HG03139 (cell line): Measurements from ENCODE around the gene NRP1.
"Not testable (repeated sequence)": the region's sequence is repeated elsewhere in the genome, so short reads cannot be mapped to it uniquely, and the experiment has no call there.

Source experiments
- ATAC-seq: cut with Tn5 transposase; IDR thresholded peaks from one replicate; pipeline ENCODE4 v1.9.1; 2021; ENCODE audit not compliant: unreplicated experiment

Gene NRP1

GRCh38 chr10:33240931-33241330 lies 93.5 kb downstream of the NRP1 start:
- ATAC-seq = no peak

- no peak for ATAC-seq
These were observed 94.2 kb downstream of the NRP1 start for GRCh38 chr10:33240258-33240657.

- no peak for ATAC-seq
These were observed 95.2 kb downstream of the NRP1 start for GRCh38 chr10:33239257-33239656.

GRCh38 chr10:33238643-33239042 lies 95.8 kb downstream of the NRP1 start:
- ATAC-seq = no peak

GRCh38 chr10:33237736-33238624 lies 96.5 kb downstream of the NRP1 start:
- no peak for ATAC-seq

GRCh38 chr10:33236916-33237315 lies 97.6 kb downstream of the NRP1 start:
- ATAC-seq = no peak

- no peak for ATAC-seq
These were observed 98.5 kb downstream of the NRP1 start for GRCh38 chr10:33235951-33236350.

- ATAC-seq = no peak
These were observed 99.1 kb downstream of the NRP1 start for GRCh38 chr10:33235251-33235884.

GRCh38 chr10:33234831-33235237 lies 99.6 kb downstream of the NRP1 start:
- ATAC-seq = no peak

GRCh38 chr10:33233635-33234034 lies 100.8 kb downstream of the NRP1 start:
- no peak for ATAC-seq

- ATAC-seq = no peak
These were observed 101.2 kb downstream of the NRP1 start for GRCh38 chr10:33233221-33233620.

- no peak for ATAC-seq
These were observed 102.7 kb downstream of the NRP1 start for GRCh38 chr10:33231621-33232350.

GRCh38 chr10:33229949-33230267 lies 104.6 kb downstream of the NRP1 start:
- no peak for ATAC-seq

- ATAC-seq = no peak
These were observed 105.1 kb downstream of the NRP1 start for GRCh38 chr10:33229252-33229948.

- no peak for ATAC-seq
These were observed 106.0 kb downstream of the NRP1 start for GRCh38 chr10:33228426-33228825.

- ATAC-seq = no peak
These were observed 107.0 kb downstream of the NRP1 start for GRCh38 chr10:33227489-33227888.

GRCh38 chr10:33224251-33224965 lies 110.1 kb downstream of the NRP1 start:
- no peak for ATAC-seq

- ATAC-seq = no peak
These were observed 111.0 kb downstream of the NRP1 start for GRCh38 chr10:33223326-33224000.

GRCh38 chr10:33222304-33222703 lies 112.2 kb downstream of the NRP1 start:
- not testable (repeated sequence) for ATAC-seq

GRCh38 chr10:33217854-33218253 lies 116.6 kb downstream of the NRP1 start:
- ATAC-seq = no peak
